ENCODE data around the gene ZFHX3.

- no peak for TF ChIP-seq POLR2A (IDR thresholded peaks at IDR 0.05)
- TF ChIP-seq, protein P1, sequence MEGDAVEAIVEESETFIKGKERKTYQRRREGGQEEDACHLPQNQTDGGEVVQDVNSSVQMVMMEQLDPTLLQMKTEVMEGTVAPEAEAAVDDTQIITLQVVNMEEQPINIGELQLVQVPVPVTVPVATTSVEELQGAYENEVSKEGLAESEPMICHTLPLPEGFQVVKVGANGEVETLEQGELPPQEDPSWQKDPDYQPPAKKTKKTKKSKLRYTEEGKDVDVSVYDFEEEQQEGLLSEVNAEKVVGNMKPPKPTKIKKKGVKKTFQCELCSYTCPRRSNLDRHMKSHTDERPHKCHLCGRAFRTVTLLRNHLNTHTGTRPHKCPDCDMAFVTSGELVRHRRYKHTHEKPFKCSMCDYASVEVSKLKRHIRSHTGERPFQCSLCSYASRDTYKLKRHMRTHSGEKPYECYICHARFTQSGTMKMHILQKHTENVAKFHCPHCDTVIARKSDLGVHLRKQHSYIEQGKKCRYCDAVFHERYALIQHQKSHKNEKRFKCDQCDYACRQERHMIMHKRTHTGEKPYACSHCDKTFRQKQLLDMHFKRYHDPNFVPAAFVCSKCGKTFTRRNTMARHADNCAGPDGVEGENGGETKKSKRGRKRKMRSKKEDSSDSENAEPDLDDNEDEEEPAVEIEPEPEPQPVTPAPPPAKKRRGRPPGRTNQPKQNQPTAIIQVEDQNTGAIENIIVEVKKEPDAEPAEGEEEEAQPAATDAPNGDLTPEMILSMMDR (IDR thresholded peaks at IDR 0.05): no peak
These were observed 170.4 kb downstream of the ZFHX3 start for GRCh38 chr16:72877374-72878028.

Data from tibial nerve (tissue), 3 donors.